Neutrophil (primary cell): ENCODE results near the gene COL26A1.

Experiments used
- H3K27ac ChIP-seq: fragments of 200-600 bp; sonication (generic); 2 replicates; pipeline ENCODE4 v1.5.1; 2016; ENCODE audit warnings: mild to moderate bottlenecking, moderate library complexity
- H3K27me3 ChIP-seq: fragments of 200-600 bp; sonication (generic); 2 replicates; pipeline ENCODE4 v1.6.0; 2016; ENCODE audit warnings: mild to moderate bottlenecking
- H3K36me3 ChIP-seq: fragments of 200-600 bp; sonication (generic); 2 replicates; pipeline ENCODE4 v1.5.1; 2017
- H3K4me1 ChIP-seq, 2 experiments: fragments of 200-600 bp in 1 of 2; sonication (generic) in 1 of 2; 1 replicate in 1 of 2; 2 replicates in 1 of 2; pipeline versions ENCODE4 v1.5.1 to v1.6.1; 2013 to 2016; ENCODE audit warnings: low read depth in 1 of 2, low read length in 1 of 2, mild to moderate bottlenecking in 1 of 2, moderate library complexity in 1 of 2; ENCODE audit not compliant: control insufficient read depth in 1 of 2, insufficient read depth in 1 of 2
- H3K4me3 ChIP-seq, 2 experiments: fragments of 200-600 bp in 1 of 2; sonication (generic) in 1 of 2; 1 replicate in 1 of 2; 2 replicates in 1 of 2; pipeline ENCODE4 v1.5.1; 2013 to 2016; ENCODE audit warnings: low read depth in 1 of 2, low read length in 1 of 2, mild to moderate bottlenecking in 1 of 2, moderate library complexity in 1 of 2
- H3K9me3 ChIP-seq: fragments of 200-600 bp; sonication (generic); 2 replicates; pipeline ENCODE4 v1.5.1; 2016
- TF ChIP-seq, protein P1 (sequence below): fragments of 200-600 bp; sonication (generic); IDR thresholded peaks from 2 replicates; pipeline ENCODE4 v1.5.1; 2016; ENCODE audit warnings: antibody characterized with exemption

COL26A1 gene

DNA sequence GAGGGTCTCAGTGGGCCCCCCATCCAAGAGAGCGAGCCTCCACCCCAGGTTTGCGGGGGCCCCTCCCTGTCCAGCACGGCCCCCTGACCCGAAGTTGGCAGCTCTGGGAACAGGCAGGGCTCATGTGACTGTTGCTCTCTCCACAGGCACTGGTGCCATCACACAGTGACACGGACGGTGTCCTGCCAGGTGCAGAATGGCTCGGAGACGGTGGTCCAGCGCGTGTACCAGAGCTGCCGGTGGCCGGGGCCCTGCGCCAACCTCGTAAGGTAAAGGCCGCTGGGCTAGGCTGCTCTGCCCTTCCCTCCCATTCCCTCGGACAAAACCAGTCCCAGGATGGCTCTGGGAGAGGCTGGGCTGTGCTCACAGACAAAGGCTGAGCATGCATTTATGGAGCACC, 57.2 kb downstream of the COL26A1 start:
- Histone ChIP-seq H3K36me3 (no peaks in the 10 kb centered on the region), H3K27me3 (no peaks in the 10 kb centered on the region), H3K9me3 (no peaks in the 10 kb centered on the region), H3K4me1 (no peaks in the 10 kb centered on the region), H3K4me3 (no peak overlapping the region), H3K27ac (no peak overlapping the region)
- TF ChIP-seq, protein P1, sequence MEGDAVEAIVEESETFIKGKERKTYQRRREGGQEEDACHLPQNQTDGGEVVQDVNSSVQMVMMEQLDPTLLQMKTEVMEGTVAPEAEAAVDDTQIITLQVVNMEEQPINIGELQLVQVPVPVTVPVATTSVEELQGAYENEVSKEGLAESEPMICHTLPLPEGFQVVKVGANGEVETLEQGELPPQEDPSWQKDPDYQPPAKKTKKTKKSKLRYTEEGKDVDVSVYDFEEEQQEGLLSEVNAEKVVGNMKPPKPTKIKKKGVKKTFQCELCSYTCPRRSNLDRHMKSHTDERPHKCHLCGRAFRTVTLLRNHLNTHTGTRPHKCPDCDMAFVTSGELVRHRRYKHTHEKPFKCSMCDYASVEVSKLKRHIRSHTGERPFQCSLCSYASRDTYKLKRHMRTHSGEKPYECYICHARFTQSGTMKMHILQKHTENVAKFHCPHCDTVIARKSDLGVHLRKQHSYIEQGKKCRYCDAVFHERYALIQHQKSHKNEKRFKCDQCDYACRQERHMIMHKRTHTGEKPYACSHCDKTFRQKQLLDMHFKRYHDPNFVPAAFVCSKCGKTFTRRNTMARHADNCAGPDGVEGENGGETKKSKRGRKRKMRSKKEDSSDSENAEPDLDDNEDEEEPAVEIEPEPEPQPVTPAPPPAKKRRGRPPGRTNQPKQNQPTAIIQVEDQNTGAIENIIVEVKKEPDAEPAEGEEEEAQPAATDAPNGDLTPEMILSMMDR = no peak

GRCh38 chr7:101420436-101420835, 57.8 kb downstream of the COL26A1 start:
- H3K27me3 ChIP-seq = no peaks in the 10 kb centered on the region
- TF ChIP-seq, protein P1 = no peak
- no peaks in the 10 kb centered on the region for H3K9me3 ChIP-seq
- no peaks in the 10 kb centered on the region for H3K36me3 ChIP-seq
- no peak overlapping the region for H3K4me3 ChIP-seq
- H3K27ac ChIP-seq = no peak overlapping the region
- H3K4me1 ChIP-seq = no peaks in the 10 kb centered on the region

GRCh38 chr7:101422356-101423195, 59.9 kb downstream of the COL26A1 start:
- Histone ChIP-seq H3K4me1 (no peaks in the 10 kb centered on the region), H3K4me3 (no peak overlapping the region), H3K27ac (no peak overlapping the region), H3K9me3 (no peaks in the 10 kb centered on the region), H3K27me3 (no peaks in the 10 kb centered on the region), H3K36me3 (no peaks in the 10 kb centered on the region)
- TF ChIP-seq, protein P1 = no peak

DNA sequence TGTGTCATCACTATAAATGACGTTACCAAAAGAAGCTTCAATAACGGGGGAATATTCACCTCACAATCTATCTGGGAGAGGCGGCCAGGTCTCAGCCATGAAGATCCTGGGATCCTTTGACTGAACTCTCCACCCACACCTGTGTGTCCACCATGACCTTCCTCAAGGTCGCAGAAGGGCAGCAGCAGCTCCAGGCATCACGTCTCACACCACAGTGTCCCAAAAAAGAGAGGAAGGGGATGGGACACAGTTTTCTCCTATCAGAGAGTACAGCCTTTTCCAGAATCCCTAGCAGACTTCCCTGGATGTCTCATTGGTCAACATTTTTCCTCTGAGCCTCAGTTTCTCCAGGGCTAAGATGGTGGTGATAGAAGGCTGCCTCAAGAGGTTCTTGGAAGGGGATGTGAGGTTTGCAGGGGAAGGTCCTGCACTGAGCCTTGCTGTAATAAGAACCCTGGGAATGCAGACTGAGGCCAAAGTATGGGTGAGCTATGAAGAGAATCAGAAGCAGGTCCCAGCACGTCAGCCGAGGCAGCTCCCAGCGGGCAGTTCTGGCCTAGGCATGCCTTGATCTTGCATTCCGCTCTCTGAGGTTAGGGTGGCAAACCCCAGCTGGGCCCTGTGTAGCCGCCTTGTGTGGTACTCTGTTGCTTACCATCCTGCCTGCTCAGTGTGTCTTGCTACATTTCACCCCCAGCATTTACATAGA, 63.8 kb downstream of the COL26A1 start:
- Histone ChIP-seq H3K27ac (no peak overlapping the region), H3K4me1 (no peaks in the 10 kb centered on the region), H3K4me3 (no peak overlapping the region), H3K9me3 (no peaks in the 10 kb centered on the region), H3K27me3 (peaks cover 13% of the 10 kb centered on the region), H3K36me3 (no peaks in the 10 kb centered on the region)
- TF ChIP-seq, protein P1 = no peak

DNA sequence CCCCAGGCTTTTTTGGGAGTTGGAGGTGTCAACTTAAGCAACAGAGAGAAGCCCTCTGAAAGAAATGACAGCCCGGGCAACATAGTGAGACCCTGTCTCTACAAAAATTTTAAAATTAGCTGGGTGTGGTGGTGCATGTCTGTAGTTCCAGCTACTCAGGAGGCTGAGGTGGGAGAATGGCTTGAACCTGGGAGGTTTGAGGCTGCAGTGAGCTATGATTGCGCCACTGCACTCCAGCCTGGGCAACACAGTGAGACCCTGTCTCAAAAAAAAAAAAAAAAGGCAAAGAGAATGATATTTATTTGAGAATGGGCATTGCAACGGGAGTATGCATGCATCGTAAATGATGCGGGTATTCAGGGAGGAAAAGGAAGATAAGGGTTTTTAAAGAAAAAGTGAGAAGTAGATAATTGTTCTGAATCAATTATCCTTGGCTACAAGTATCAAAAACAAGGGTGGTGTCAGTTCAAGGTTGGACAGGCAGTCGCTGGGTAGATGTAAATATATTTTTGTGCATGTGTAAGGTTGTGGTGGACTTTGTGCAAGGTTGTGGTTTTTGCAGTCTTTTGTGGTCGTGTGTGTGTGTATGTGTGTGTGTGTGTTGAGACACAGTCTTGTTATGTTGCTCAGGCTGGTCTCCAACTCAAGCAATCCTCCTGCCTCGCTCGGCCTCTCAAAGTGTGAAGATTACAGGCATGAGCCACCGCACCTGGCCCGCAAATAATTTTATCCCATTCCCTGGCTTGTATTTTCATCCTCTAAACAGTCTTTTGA, 65.6 kb downstream of the COL26A1 start:
- peaks cover 13% of the 10 kb centered on the region for H3K27me3 ChIP-seq
- H3K27ac ChIP-seq = no peak overlapping the region
- TF ChIP-seq, protein P1 = no peak
- no peaks in the 10 kb centered on the region for H3K36me3 ChIP-seq
- H3K9me3 ChIP-seq = no peaks in the 10 kb centered on the region
- H3K4me3 ChIP-seq = no peak overlapping the region
- H3K4me1 ChIP-seq = no peaks in the 10 kb centered on the region
